K562 (cell line): Measurements from ENCODE around the gene DNAJB6. TPM values are rescaled to one million over a fixed set of nuclear protein-coding genes. Genes with fewer than 3 reads are reported as not detected.
"Not testable (repeated sequence)": the region's sequence is repeated elsewhere in the genome, so short reads cannot be mapped to it uniquely, and the experiment has no call there.

Experiments
- ATAC-seq: fragments of 200-7000 bp; cut with Tn5 transposase; 3 replicates; pipeline ENCODE4 v1.9.1; 2020; ENCODE audit warnings: moderate library complexity
- BruUV-seq: library from RNA; stranded (reverse); fragments of 400-500 nt; replicated peaks from 2 replicates; lab custom pipeline; 2021; lab: Mats Ljungman, UMichigan
- CTCF ChIA-PET: fragments of 300-600 bp; formaldehyde crosslinking; extraction: SDS; loops from one replicate; lab custom pipeline; 2021; ENCODE audit warnings: low intra/inter-chr PET ratio; lab: Yijun Ruan, JAX
- POLR2A ChIA-PET: fragments of 300-600, 350-650 bp; sonication (Branson Sonifier 250); formaldehyde crosslinking; extraction: SDS; loops from one replicate; lab custom pipeline; 2021; ENCODE audit warnings: antibody characterized with exemption, inconsistent platforms; lab: Yijun Ruan, JAX
- DNase-seq, 4 experiments: peaks; one replicate each; pipeline versions ENCODE4 v3.0.0 to v3.0.0-alpha.2; 2011 to 2018; ENCODE audit warnings: low spot score in 3 of 4, mixed read lengths in 3 of 4; ENCODE audit errors: extremely low read depth in 1 of 4
- FAIRE-seq: peaks from 2 replicates; lab custom pipeline; 2011; peaks lifted over from hg19 to GRCh38; lab: Jason Lieb, UNC
- H2AFZ ChIP-seq: 2 replicates; pipeline ENCODE4 v1.6.0; 2011; ENCODE audit warnings: low read depth, low read length, control low read depth, inconsistent platforms
- H3K27ac ChIP-seq: fragments of 200-600 bp; 3 replicates; pipeline ENCODE4 v1.8.0; 2011; ENCODE audit warnings: low read depth, mild to moderate bottlenecking, control low read depth, inconsistent platforms, low read length, moderate library complexity, mixed read lengths; ENCODE audit errors: extremely low read depth
- H3K27me3 ChIP-seq, 2 experiments: fragments of 300-600 bp in 1 of 2; 2 replicates in 1 of 2; 3 replicates in 1 of 2; pipeline versions ENCODE4 v1.6.0 to v1.8.0; 2011; ENCODE audit warnings: inconsistent platforms in 2 of 2, low read length in 2 of 2, mild to moderate bottlenecking in 1 of 2, mixed read lengths in 1 of 2, moderate library complexity in 1 of 2; ENCODE audit not compliant: control insufficient read depth in 2 of 2, insufficient read depth in 2 of 2
- H3K36me3 ChIP-seq: fragments of 300-600 bp; 3 replicates; pipeline ENCODE4 v1.8.0; 2011; ENCODE audit warnings: mild to moderate bottlenecking, low read length, inconsistent platforms; ENCODE audit not compliant: control insufficient read depth, insufficient read depth
- H3K4me1 ChIP-seq, 2 experiments: fragments of 200-600 bp in 1 of 2; replicated peaks in 1 of 2; 2 replicates in 1 of 2; 3 replicates in 1 of 2; pipeline versions ENCODE4 v1.5.1 to v1.8.0; 2011; ENCODE audit warnings: inconsistent platforms in 2 of 2, low read length in 2 of 2, mild to moderate bottlenecking in 1 of 2, mixed read lengths in 1 of 2, moderate library complexity in 1 of 2; ENCODE audit not compliant: control insufficient read depth in 2 of 2, insufficient read depth in 2 of 2
- H3K4me2 ChIP-seq: 2 replicates; pipeline ENCODE4 v1.6.1; 2011; ENCODE audit warnings: low read length, control low read depth, inconsistent platforms, mixed read lengths; ENCODE audit not compliant: insufficient read depth
- H3K4me3 ChIP-seq: fragments of 200-600 bp; sonication (generic), shearing (Covaris generic); 2 replicates; pipeline ENCODE4 v1.5.1; 2016; ENCODE audit warnings: control low read depth, inconsistent platforms
- H3K79me2 ChIP-seq: fragments of 200-600 bp; 3 replicates; pipeline ENCODE4 v1.8.0; 2011; ENCODE audit warnings: low read length, inconsistent platforms; ENCODE audit not compliant: control insufficient read depth, insufficient read depth
- H3K9ac ChIP-seq, 2 experiments: 2 replicates each; pipeline versions ENCODE4 v1.6.0 to v1.6.1; 2011; ENCODE audit warnings: low read depth in 2 of 2, low read length in 2 of 2, control low read depth in 1 of 2, inconsistent platforms in 1 of 2, mild to moderate bottlenecking in 1 of 2, mixed read lengths in 1 of 2; ENCODE audit not compliant: insufficient read depth in 1 of 2
- H3K9me1 ChIP-seq: one replicate; pipeline ENCODE4 v1.6.0; 2011; ENCODE audit warnings: inconsistent platforms, mild to moderate bottlenecking, low read length, moderate library complexity; ENCODE audit not compliant: control insufficient read depth, insufficient read depth
- H3K9me3 ChIP-seq: replicated peaks from 2 replicates; pipeline ENCODE4 v1.5.1; 2011; ENCODE audit warnings: low read depth, low read length, inconsistent platforms; ENCODE audit not compliant: control insufficient read depth, insufficient read depth
- H4K20me1 ChIP-seq: replicated peaks from 2 replicates; pipeline ENCODE4 v1.6.1; 2011; ENCODE audit warnings: low read length, inconsistent platforms, mixed read lengths; ENCODE audit not compliant: control insufficient read depth, insufficient read depth
- EZH2 ChIP-seq: IDR thresholded peaks from 2 replicates; pipeline ENCODE4 v1.6.1; 2012; ENCODE audit warnings: low read depth, mild to moderate bottlenecking, inconsistent platforms, low read length, borderline replicate concordance
- MYNN ChIP-seq, 2 experiments: sonication (generic); formaldehyde crosslinking in 1 of 2; IDR thresholded peaks; 2 replicates each; pipeline versions ENCODE4 v1.5.0 to v1.6.1; 2016 to 2020; ENCODE audit warnings: antibody characterized with exemption in 1 of 2, missing genetic modification reagents in 1 of 2
- RHOXF2B ChIP-seq: fragments of 250-450 bp; sonication (Bioruptor Pico); conservative IDR thresholded peaks from 2 replicates; pipeline ENCODE4 v1.5.1; 2021
- RUNX1 ChIP-seq: sonication (generic); IDR thresholded peaks from 2 replicates; pipeline ENCODE4 v1.6.1; 2016; ENCODE audit warnings: antibody characterized with exemption, low read depth
- SNRNP70 ChIP-seq: fragments of 200-400 bp; formaldehyde crosslinking; optimal IDR thresholded peaks from 2 replicates; pipeline ENCODE3; 2017; ENCODE audit warnings: low read depth, low read length
- STAT5B ChIP-seq: fragments of 250-450 bp; sonication (Bioruptor Pico); IDR thresholded peaks from 2 replicates; pipeline ENCODE4 v1.8.0; 2021; ENCODE audit warnings: mild to moderate bottlenecking, inconsistent platforms
- WGBS: fragments of 100-300 bp; shearing (Covaris generic); methylation state at CpG from one replicate; pipeline ENCODE4 v1.1.6; 2016; ENCODE audit warnings: low coverage, mixed read lengths; ENCODE audit not compliant: insufficient coverage; ENCODE audit errors: missing lambda C conversion rate; 5-methylcytosine and 5-hydroxymethylcytosine counted together
- in situ Hi-C: fragments of 300-500 bp; cut with MboI; formaldehyde crosslinking; loops from 4 replicates; pipeline ENCODE4 v1.15.0; 2018; ENCODE audit warnings: inconsistent platforms, mixed read lengths
- intact Hi-C: fragments of 100-400 bp; cut with micrococcal nuclease; formaldehyde crosslinking; loops from 2 replicates; pipeline ENCODE4 v1.14.2; 2022
- polyA plus RNA-seq, 8 experiments: library from polyadenylated mRNA; depleted of rRNA in 4 of 8; stranded (reverse) in 5 of 8; unstranded in 3 of 8; fragments of >200 nt; fragmentation: Nextera tagmentation in 2 of 8; fragmentation: Illumina TruSeq in 1 of 8; extraction: Ambion mirVana in 2 of 8; extraction: Trizol in 1 of 8; gene quantifications; 2 replicates each; pipeline versions ENCODE4 v1.2.1 to v1.2.3, GENCODE V29; 2011 to 2014; ENCODE audit warnings: inconsistent platforms in 1 of 8, missing spikeins in 1 of 8
- total RNA-seq, 7 experiments: library from RNA; depleted of rRNA in 6 of 7; stranded (reverse); fragments of >200 nt in 6 of 7; fragmentation: Illumina TruSeq in 2 of 7; extraction: Trizol in 2 of 7; gene quantifications; 2 replicates each; pipeline versions ENCODE4 v1.2.1 to v1.2.3, GENCODE V29; 2011 to 2021; ENCODE audit warnings: low replicate concordance in 1 of 7

Gene DNAJB6
- total and polyA plus RNA-seq, 9 of the 15 experiments (the other 6 are each of a cell fraction or from before 2014, with no cell fraction given): 84.5 to 158 (median 135) TPM

- in situ Hi-C loops, DNase-seq, H2AFZ ChIP-seq, H4K20me1 ChIP-seq, H3K9ac ChIP-seq, FAIRE-seq, intact Hi-C loops, H3K9me1 ChIP-seq, H3K4me3 ChIP-seq, H3K4me2 ChIP-seq, H3K79me2 ChIP-seq, H3K36me3 ChIP-seq, H3K4me1 ChIP-seq, H3K27ac ChIP-seq, ATAC-seq, BruUV-seq, H3K9me3 ChIP-seq: not testable (repeated sequence)
- POLR2A ChIA-PET: interaction anchor here (0.6 kb wide), 1 partner anchor 26 kb away, joined by 3 read pairs; no protein-coding TSS in a partner anchor
- CTCF ChIA-PET: interaction anchor here (0.7 kb wide), 1 partner anchor 846 kb away, joined by 3 read pairs; no protein-coding TSS in a partner anchor
- WGBS: 4% methylated on average over 12 of the region's 12 CpGs
- H3K27me3 ChIP-seq: peaks cover 25 to 32% of the 10 kb centered on the region in 2 experiments
These were observed 117.2 kb downstream of the DNAJB6 start for GRCh38 chr7:157454003-157454402.

GRCh38 chr7:157457355-157458253 is 120.8 kb downstream of the DNAJB6 start:
- Histone ChIP-seq H3K4me1 (peaks cover 0 to 3% of the 10 kb centered on the region in 2 experiments; a peak in 1 of 5 replicates), H3K79me2 (no peaks in the 10 kb centered on the region), H3K27me3 (peaks cover 49 to 54% of the 10 kb centered on the region in 2 experiments), H3K4me3 (no peak overlapping the region), H3K4me2 (no peak overlapping the region), H3K9me1 (no peaks in the 10 kb centered on the region), H4K20me1 (peaks cover 5% of the 10 kb centered on the region; the same call in 1 of the 2 replicates), H3K9ac (no peak overlapping the region), H2AFZ (no peak overlapping the region), H3K36me3 (no peaks in the 10 kb centered on the region), H3K9me3 (no peaks in the 10 kb centered on the region), H3K27ac (no peak overlapping the region)
- TF ChIP-seq STAT5B (CRISPR knock-in tag): no peak
- TF ChIP-seq SNRNP70: no peak
- TF ChIP-seq MYNN (IDR thresholded peaks at IDR 0.05): no peak
- TF ChIP-seq MYNN (CRISPR knock-in tag; IDR thresholded peaks at IDR 0.05): no peak
- TF ChIP-seq RHOXF2B (CRISPR knock-in tag): no peak
- TF ChIP-seq EZH2: peak; percentile 96
- no peak for TF ChIP-seq RUNX1
- ATAC-seq: no peak
- intact Hi-C loops: no loop called here
- POLR2A ChIA-PET: interaction anchor here (0.8 kb wide), 1 partner anchor 70 kb away, joined by 3 read pairs; no protein-coding TSS in a partner anchor
- 3% methylated on average over 27 of the region's 27 CpGs for WGBS
- no TSS peak for BruUV-seq
- no peak for FAIRE-seq
- CTCF ChIA-PET: no interaction called here
- in situ Hi-C loops: no loop called here
- DNase-seq: no peak
